ENCODE results near the gene CD58.

Gene CD58

DNA sequence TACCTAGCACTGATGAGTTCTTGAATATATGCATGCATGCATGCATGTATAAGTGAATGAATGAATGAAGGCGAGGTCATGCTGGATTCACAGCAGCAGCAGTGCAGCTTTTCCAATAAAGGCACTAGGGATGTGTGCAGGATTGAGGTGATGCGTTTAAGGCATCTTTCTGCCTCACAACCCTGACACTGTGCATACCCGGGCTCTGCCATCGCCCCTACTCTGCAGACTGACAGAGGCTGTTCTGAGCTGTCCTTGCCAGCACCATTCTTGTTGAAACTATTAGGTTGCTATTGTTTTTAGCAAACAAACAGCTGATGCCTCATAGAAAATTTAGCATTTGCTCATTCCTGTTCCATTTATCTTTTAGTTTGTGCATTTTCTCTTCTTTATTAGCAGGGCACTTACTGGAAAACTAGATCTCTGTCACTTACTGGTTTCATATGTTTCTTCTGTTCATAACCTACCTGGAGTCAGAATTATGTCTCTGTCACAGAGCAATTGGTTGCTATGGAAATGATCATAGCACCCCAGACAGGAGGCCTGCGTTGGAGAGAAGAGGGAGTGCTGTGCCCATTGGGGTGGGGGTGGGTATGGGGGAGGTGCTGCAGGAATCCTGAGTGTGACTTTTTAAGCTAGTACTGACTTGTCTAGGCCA lies 79.0 kb downstream of the CD58 start:
- DNase-seq: no peak

DNA sequence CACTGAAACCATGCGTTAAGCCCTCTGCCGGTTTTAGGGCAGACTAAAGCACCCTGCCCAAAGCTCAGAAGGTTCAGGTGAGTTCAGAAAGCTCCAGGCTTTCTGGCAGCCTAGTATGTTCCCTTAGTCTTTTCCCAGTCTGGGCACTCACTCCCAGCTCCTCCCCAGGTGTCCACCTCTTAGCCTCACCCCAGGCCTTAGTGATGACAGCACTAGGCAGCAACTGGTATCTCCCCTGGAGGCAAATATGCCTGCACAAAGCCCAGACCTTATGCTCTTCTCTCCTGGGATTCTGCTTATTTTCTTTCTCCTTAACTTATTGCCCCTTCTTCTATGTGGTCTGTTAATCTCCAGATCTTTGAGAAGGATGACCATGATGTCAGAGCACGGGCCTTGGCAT lies 80.2 kb downstream of the CD58 start:
- no peak for DNase-seq

DNA sequence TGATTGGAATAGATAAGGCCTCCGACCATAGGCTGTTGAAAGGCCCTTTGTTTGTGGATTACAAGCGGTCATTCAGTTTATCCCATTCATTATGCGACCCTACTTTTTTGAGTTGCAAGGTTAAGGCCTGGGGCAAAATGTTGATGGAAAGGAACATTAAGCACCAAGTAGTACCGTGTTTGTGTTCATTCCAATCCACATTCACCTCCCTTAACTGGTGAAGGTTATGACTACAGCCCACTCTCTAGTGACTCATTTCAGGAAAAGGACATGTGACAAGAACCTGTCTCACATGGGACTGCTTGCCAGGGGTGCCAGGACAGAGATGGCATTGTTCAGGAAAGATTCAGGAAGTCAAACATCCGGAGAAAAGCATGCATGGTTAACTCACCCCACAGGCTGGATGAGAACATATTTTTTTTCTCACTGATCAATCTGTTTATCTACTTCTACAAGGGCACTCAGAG lies 81.6 kb downstream of the CD58 start:
- peak in 3 of 4 experiments; percentile 38 to 44 (median 40) for DNase-seq

DNA sequence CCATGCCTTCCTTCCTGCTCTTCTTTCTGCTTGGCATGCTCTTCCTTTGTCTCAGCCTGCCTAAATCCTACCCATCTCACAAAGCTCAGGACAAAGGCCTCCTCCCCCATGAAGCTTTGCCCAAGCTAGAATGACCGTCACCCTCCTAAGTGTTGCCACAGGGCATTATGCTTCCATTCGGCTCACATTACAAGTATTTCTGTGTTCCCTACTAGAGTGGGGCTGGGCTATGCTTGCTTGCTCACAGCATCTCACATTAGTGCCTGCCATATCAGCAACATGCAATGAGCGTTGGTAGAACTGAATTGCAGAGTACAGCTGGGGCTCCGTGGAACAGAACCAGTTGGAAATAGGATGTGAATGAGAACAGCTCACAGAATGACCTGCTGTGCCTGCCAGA lies 82.8 kb downstream of the CD58 start:
- no peak for DNase-seq

DNA sequence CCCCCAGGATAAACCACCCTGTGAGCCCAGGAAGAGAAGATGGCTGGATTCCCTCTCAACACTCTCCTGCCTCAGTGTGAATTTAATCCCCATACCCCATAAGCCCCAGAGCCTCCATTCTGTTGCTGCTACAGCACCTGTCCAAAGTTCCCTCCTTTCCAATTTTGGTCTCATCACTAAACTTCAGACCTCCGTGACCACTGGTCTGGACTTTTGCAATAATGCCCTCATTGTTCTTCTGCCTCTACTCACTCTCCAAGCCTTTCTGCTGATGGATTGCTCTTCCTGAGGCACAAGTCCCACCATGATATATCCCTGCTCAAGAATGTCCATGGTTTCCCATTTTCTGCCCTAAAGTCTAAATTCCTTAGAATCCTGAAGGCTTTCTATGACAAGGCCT lies 83.2 kb downstream of the CD58 start:
- no peak for DNase-seq

DNA sequence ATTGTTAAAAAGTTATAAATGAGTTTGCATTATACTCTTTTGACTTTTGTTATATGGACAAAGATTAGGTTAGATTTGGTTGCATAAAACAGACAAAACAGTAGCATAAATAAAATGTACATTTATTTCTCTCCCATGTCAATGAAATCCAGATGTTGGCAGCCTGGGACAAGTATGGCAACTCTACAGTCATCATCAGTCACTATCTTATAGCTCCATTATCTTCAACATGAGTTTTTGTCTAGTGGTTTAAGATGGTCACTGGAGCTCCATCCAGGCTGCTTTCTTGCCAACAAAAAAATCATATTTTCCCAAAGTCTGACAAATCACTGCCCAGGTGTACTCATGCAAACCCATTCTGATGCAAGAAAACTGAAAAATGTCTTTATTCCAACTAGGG lies 83.8 kb downstream of the CD58 start:
- DNase-seq: no peak

DNA sequence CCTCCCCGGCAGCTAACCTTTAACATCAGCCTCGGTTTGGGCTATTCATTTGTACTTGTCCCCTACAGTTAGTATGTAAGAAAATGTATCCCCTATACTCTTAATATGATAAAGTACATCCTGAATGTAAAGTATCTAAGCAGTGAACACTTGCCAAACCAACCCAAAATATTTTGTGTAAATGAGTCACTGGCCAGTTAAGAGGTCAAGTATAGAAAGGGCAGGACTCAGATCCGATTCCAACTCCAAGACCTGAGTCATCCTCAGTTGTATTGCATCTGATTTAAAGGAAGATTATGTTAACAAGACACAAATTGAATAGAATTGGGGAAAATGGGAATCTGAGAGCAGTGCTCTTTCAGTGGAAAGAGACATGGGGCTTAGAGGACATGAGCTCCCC lies 84.4 kb downstream of the CD58 start:
- peak in 1 of 4 experiments; percentile 15 for DNase-seq

DNA sequence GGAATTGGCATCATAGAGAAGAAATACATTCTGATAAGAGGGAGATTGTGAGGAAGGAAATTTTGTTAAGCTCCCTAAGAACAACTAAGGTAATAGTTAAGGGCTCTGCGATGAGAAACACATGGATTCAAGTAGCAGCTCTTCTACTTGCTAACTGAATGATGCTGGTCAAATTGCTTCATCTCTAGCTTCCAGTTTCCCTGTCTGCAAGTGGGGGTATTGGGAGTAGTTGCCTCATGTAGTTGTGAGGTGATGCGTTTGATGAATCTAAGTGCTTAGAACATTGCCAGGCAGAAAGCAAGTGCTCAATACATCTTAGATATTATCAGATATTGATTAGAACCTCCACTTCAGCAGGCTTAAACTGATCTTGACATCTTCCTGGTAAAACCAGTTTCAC lies 84.8 kb downstream of the CD58 start:
- peak in 3 of 4 experiments; percentile 30 to 51 (median 49) for DNase-seq

DNA sequence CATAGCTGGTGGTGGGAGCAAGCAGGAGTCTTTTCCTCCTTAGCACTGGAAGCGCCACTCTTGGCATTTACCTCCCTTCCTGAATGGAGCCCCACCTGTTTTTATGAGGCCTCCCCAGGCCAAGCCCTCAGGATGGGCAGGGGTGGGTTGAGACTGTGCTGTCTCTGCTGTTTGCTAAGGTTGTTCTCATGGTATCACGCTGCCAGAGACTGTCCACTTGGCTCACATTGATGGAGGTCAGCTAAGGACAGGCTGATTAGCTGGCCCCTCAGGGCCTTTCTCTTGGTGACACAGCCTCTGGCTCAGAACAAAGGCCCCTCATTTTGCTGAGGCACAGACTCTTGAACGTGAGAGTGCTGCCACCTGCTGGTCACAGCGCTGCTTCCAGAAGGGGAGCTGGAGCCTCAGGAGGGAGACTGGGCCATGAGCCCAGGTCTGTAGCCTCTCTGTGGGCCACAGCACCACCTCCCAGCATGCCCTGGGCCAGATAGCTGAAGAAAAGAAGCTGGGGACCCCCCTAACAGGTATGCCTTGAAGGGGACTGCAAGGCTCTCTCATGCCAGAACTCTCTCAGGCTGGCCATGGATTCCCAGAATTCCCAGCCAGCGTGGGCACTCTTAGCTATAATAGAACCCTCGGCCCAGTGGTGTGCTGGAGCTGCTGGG lies 85.6 kb downstream of the CD58 start:
- peak; percentile 88 to 94 (median 92) for DNase-seq

DNA sequence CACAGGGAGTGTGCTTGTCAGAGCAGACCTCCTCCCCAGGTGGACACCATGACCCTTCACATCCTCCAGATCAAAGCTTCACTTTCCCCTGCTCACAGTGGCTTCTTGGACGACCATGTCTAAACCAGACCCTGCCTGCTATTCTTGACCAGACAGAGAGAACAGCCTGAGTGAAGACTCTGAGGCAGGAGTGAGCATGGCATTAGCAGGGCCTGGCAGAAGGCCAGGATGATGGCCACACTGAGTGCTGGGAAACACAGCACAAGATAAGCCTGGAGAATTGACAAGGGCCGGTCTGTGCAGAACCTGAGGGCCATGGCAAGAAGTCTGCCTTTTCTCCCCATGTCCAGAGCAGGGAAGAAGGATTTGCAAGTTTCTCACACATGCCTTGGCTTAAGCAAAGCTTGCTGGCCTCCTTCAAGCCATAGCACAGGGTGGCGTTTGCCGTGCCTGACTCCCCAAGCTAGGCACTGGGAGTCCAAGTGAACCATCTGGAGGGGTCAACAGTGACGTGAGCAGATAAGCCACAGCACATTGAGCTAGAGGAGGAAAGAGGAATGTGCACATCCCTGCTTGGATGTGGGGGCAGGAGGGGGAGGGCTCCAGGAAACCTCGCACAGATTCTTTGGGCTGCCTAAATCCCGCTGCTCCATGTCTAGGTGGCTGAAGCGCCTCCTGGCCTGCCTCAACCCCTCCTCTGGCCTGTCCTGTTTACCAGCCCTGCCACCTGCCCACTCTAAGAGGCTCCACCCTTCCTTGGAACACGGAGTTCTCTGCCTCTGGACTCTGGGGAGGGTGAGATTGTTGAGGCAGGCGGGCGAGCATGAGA lies 87.1 kb downstream of the CD58 start:
- no peak for DNase-seq

DNA sequence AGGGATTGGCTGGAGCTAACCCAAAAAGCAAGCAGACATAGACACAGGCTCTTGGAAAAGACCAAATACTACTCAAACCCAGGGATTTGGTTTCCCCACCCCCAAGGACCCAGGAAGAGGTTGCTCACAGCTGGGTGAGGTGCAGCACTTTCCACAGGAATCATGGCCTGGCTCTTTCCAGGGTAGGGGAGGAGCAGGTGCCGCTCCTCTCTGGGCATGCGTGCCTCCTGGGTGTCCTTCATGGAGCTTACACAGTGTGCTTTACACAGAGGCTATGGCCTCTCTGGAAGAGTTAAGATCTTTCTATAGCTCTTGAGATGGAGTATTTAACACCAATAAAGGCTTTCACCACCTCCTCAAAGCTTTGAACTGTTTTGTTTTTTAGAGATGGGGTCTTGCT lies 88.3 kb downstream of the CD58 start:
- DNase-seq: no peak

DNA sequence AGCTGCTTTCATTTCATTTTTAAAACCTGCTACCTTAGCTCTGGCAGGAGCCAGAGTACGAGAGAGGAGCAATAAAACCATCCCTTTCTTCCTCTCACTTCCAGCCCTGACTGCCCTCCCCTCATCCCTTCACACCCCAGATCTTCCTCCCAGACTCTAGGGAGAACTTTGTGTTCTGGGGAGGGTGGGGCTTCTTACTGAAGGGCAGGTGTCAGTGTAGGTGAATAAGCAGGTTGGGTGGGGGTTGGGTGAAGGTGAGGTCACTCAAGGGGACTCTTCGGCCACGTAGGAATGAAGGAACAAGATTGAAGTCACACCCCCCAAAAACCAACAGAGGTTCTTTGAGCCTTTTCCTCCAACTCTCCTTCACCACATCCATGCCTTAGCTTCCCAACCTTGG lies 88.9 kb downstream of the CD58 start:
- DNase-seq: no peak

DNA sequence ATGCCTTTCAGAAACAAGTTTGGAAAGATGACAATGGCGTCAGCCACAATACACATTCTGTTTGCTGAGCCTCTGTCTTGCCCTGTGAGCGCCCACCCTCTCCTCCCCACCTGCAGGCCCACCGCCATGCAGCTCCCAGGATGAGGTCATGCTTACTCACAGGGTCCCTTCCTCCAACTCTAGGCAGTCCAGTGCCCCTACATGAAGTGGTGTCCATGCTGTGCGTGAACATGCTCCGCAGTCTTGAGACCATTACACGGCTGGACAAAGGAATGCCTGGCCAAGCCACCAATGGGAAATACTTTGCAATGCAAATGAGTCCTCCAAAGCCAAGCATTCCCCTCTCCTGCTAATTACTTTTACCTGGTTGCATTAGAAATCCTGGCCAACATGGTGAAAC lies 92.2 kb downstream of the CD58 start:
- DNase-seq: no peak

DNA sequence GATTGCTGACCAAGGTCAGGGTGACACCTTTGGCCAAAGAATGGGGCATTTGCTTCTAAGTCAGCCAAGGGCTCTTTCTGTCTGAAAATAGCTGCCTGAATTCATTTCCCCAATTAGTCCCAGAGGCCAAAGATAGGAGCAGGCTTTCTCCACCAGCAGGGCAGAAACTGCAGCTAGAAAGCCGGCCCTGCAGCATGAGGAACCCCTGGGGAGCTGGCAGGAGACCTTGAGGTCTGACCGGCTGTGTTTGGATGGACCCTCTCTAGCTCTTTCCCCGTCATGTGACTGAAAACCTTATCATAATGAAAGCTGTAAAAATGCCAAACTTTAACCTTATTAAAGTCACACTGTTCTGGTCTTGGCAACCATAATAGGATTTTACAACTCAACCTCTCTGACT lies 93.4 kb downstream of the CD58 start:
- no peak for DNase-seq

DNA sequence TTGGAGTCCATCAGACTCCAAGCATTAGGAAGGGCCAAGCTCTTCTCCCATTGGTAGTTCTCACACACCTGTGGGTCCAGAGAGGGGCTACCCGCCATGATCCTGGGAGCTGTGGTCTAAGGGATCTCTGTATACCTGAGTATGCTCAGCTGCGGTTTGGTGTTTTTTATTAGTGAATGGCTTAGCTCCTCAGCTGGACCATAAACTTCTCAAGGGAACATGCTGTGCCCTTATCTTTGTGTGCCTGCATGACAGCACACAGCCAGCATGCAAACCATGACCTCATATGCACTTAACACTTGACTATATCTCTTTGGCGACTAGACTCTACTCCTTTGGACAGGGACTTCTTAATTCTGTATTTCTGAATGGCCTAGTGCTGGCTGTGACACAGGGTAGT lies 94.5 kb downstream of the CD58 start:
- no peak for DNase-seq

DNA sequence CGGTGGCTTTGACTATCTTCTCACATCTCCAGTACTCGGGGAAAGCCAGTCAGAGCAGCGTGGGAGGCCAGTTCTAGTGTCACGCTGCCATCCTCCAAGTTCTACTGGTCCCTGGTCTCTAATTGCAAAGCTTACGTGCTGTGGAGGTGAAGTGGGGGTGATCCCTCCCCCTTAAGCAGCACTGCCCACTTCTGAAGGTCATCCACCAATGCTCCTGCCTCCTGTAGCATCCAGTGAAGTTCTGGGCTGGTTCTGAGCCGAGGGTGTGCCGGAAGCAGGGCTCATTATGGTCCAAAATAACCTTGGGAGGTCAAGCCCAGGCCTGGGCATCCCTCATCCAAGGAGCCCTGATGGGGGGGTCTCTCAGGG lies 95.0 kb downstream of the CD58 start:
- no peak for DNase-seq

DNA sequence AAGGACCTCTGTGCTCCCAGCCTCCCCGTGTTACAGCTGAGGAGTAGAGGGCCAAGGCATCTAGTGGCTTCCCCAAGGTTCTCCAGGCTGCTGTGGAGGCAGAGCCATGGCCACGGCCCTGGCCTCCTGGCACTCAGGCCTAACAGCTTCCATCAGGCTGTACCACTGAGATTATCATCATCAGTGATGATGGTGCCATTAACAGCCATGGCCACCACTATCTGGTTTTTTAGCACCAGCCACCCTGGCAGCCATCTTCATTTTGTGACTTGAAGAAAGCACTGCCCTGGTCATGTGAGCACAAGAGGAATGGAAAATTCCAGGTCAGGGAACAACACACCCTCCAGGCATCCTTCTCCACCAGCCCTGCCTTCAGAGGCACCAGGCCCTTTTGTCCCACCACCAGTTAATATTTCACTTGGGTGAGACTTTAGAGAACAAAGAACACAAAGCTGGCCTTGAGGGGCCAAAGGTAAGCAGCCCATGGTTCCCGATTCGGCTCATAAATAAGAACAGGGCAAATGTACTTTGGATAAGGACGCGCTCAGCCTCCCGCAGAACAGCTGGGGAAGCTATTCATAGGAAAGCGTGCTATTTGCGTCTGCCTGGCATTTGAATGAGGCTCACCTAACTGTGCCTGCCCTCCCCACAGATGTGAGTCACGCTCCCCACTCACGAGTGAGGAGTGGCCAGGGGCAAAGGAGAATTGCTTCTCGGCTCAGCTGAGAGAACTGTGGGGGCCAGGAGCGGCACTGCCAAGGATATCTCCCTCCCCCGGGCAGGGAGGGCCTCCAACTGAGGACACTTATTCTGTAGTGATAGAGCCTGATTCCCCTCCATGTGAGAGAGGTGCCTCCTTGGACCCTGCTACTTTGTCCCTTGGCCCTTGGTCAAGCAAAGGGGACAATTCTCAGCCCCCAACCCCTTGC lies 95.6 kb downstream of the CD58 start:
- DNase-seq: no peak

DNA sequence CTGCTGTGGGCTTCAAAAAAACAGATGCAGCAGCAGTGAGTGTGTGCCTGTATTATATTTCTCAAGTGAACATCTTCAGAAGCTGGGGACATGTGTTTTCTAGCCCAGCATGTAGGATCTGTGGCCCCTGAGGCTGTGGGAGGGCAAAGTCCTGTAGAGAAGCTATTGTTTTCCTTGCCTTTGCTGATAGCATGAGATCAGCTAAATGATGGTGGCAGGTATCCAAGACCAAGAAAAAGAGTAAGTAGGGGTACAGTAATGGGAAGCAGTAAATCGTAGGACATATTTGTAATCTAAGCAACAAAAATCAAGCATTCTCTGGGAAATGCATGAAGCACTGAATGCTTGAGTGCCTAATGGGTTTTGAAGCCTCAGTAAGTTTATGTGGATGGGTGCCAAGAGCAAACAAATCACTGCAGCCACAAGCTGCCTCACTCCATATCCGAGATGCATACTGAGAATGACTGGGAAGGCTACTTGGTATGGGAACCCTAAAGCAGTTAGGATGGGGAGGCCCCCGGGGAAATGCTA lies 98.3 kb downstream of the CD58 start:
- DNase-seq: no peak

DNA sequence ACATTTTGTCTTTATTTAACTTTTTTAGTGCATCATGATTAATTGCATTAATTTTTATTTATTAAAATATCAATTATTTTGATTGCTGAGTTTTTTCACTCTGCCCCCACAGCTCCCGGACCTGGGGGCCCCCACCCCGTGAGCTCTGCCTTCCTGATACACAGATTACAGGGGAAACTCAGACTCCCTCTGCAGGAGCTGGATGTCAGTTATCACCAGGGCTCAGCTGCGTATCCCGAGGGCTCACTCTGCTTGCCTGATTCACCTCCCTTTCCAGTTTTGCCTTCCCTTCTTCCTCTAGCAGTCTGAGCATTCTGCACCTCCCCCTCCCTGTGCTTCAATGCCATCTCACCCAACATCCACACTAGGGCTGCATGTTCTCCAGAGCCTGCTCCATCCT lies 99.6 kb downstream of the CD58 start:
- no peak for DNase-seq

DNA sequence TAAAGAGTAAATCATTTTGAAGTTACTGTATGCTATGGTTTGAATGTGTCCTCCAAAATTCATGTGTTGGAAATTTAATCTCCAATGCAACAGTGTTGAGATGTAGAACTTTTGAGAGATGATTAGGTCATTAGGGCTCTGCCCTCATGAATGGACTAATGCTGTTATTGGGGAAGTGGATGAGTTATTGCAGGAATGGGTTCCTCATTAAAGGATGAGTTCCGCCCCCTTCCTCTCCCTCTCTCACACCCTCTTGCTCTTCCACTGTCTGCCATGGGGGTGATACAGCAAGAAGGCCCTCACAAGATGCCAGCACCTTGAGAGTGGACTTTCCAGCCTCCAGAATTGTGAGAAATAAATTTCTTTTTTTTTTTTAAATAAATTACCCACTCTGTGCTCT lies 100.2 kb downstream of the CD58 start:
- peak; percentile 41 to 71 (median 67) for DNase-seq

DNA sequence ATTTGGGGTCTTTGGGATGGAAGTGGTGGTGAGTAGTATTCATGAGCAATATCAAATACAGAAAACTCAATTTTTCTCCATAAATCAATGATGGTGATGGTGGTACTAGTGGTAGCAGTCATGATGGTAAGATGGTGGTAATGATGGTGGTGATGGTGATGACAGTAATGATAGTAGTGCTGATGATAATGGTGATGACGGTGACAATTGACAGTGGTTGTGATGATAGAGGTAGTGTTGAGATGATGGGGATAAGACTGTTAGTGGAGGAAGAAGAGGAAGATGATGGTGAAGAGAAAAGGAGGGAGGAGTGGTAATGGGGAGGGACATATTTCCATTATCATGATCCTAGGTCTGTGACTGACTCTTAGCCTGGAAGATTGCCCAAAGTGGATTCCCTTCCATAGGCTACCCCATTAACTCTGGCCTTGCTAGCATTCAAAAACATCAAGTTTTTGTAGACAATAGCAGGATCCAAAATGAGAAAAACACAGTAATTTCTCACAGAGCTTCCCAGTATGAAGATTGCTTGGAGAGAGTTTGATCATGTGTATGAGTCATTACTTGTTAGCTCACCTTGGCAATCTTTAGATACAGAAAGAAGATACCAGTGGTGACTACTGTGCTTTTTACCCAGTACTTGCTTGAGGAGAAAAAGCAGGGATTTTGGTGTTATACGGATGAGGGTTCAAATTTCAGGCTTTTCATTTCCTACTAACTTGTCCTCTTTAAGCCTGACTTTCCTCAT lies 103.8 kb downstream of the CD58 start:
- DNase-seq: no peak

Data from suppressor macrophage (primary cell).